NB4 (cell line): ENCODE data around the gene ADARB2.

Experiments
- CTCF ChIP-seq: IDR thresholded peaks from one replicate; pipeline ENCODE4 v1.5.1; 2012; ENCODE audit warnings: low read depth, low read length
- MAX ChIP-seq: IDR thresholded peaks from 2 replicates; pipeline ENCODE4 v1.6.1; 2011; ENCODE audit warnings: low read depth, low read length
- POLR2A ChIP-seq: IDR thresholded peaks from 2 replicates; pipeline ENCODE4 v1.6.1; 2011; ENCODE audit warnings: mild to moderate bottlenecking; ENCODE audit not compliant: insufficient read length; ENCODE audit errors: extremely low read depth

DNA sequence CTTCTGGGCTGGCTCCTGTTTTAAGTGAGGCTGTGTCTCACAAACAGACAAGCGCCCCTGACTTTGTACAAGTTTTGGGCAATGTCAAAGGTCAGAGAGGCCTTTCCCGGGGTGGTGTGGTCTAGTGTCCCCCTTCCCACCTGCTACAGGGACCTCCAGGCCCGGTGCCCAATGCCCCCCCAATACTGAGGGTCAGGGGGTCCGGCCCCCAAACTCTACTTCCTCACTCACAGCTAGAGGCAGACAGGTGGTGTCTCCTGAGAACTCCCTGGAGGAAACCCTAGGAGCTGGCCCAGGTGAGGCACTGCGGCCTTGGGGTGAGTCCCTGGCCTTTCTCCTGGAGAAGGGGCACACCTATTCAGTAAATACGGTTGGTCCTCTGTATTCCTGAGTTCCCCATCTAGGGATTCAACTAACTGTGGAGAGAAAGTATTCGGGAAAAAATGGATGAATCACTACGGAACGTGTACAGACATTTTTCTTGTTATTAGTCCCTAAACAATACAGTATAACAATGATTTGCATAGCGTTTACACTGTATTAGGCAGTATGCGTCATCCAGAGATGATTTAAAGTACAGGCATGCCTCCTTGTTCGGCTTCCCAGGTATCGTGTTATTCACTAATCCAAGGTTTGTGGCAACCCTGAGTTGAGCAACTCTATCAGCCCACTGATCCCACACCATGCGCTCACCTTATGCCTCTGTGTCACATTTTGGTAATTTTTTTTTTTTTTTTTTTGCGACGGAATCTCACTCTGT lies 373.0 kb downstream of the ADARB2 start:
- TF ChIP-seq CTCF (no peak), POLR2A (no peak), MAX (no peak)
